SK-N-MC (cell line): ENCODE results near the gene NFATC2.

Experiments used
- EZH2 ChIP-seq: fragments of 200-600 bp; sonication (generic); IDR thresholded peaks from one replicate; pipeline ENCODE4 v1.6.1; 2017; ENCODE audit warnings: antibody characterized with exemption
- FOXP2 ChIP-seq: optimal IDR thresholded peaks from 2 replicates; pipeline ENCODE3; 2011; ENCODE audit warnings: mild to moderate bottlenecking, moderate library complexity; ENCODE audit not compliant: insufficient read depth; ENCODE audit errors: extremely low read length, control extremely low read depth
- POLR2AphosphoS5 ChIP-seq: IDR thresholded peaks from 2 replicates; pipeline ENCODE4 v1.6.1; 2012; ENCODE audit warnings: mild to moderate bottlenecking, low read depth, low read length, borderline replicate concordance

DNA sequence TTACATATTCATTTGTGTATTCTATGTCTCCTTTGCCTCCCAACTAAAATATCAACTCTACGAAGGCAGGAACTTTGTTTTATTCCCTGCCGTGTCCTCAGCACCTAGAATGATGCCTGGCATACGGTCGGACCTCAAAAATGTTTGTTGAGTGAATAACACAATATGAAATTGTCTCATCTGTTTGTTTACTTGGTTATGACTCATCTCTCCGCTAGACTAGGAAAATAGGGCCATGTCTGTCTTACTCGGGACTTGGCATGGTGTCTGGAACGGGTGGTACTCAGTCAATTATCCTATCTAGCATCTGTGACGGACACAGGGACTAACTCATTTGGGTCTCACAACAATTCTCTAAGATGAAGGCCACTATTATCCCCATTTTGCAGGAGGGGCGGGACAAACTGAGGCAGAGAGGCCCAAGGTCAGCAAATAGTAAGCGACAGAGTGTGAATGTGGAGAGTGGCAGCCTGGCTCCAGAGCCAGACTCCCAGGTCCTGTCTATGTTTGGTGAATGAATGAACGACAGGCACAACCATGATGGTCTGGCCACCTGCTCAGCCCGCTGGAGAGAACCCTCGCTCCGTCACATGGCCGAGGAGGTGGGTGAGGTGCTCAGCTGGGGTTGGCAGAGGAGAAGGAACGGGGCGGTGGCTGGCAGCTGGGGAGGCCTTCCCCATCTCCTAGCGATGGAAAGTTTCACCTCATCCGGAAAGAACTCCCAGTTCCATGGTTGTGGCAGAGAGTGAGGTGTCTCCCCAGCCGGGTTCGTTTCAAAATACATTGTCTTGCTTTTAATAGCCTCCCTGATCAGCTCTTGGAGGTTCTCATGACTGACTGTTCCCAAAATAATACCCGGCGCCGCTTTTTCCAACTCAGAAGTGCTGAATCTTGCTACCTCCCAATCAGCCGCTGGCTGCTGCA is 27.6 kb upstream of the NFATC2 start:
- no peak for TF ChIP-seq POLR2AphosphoS5
- no peak for TF ChIP-seq EZH2
- no peak for TF ChIP-seq FOXP2
